HepG2 (cell line): Measurements from ENCODE around the gene RNF14. TPM values are rescaled to one million over a fixed set of nuclear protein-coding genes. Genes with fewer than 3 reads are reported as not detected.

Source experiments
- ARNTL ChIP-seq: sonication (generic); formaldehyde crosslinking; IDR thresholded peaks from 2 replicates; pipeline ENCODE4 v1.4.0; 2020; ENCODE audit warnings: mild to moderate bottlenecking, missing genetic modification reagents
- ESRRA ChIP-seq: sonication (generic); formaldehyde crosslinking; IDR thresholded peaks from 2 replicates; pipeline ENCODE4 v1.5.1; 2020; ENCODE audit warnings: mild to moderate bottlenecking, low read depth, missing genetic modification reagents
- FIP1L1 ChIP-seq: fragments of 200-400 bp; formaldehyde crosslinking; IDR thresholded peaks from 2 replicates; pipeline ENCODE4 v1.6.1; 2018; ENCODE audit warnings: low read depth, mild to moderate bottlenecking, low read length, moderate library complexity, borderline replicate concordance; ENCODE audit not compliant: insufficient read depth
- FOXA3 ChIP-seq: IDR thresholded peaks from 2 replicates; pipeline ENCODE4 v1.6.1; 2016; ENCODE audit warnings: missing genetic modification reagents, missing compliant biosample characterization
- FOXP4 ChIP-seq: sonication (generic); formaldehyde crosslinking; IDR thresholded peaks from 2 replicates; pipeline ENCODE4 v1.4.0; 2020; ENCODE audit warnings: missing genetic modification reagents
- HCFC1 ChIP-seq: fragments of 150-350 bp; IDR thresholded peaks from 2 replicates; pipeline ENCODE4 v1.6.1; 2014; ENCODE audit warnings: low read depth, low read length
- HINFP ChIP-seq: sonication (generic); formaldehyde crosslinking; IDR thresholded peaks from 2 replicates; pipeline ENCODE4 v1.4.0; 2020; ENCODE audit warnings: low read depth, mild to moderate bottlenecking, missing genetic modification reagents
- ISX ChIP-seq: sonication (generic); formaldehyde crosslinking; conservative IDR thresholded peaks from 2 replicates; pipeline ENCODE4 v1.5.0; 2020; ENCODE audit warnings: missing genetic modification reagents
- NCOR1 ChIP-seq: fragments of 200-600 bp; sonication (generic); IDR thresholded peaks from 2 replicates; pipeline ENCODE4 v1.7.0; 2017; ENCODE audit warnings: antibody characterized with exemption, low read length, borderline replicate concordance
- NR2F6 ChIP-seq, 2 experiments: IDR thresholded peaks; 2 replicates each; pipeline ENCODE4 v1.6.1; 2016; ENCODE audit warnings: antibody characterized with exemption in 1 of 2, mild to moderate bottlenecking in 1 of 2
- PRDM15 ChIP-seq: sonication (generic); formaldehyde crosslinking; IDR thresholded peaks from 2 replicates; pipeline ENCODE4 v1.4.0; 2020; ENCODE audit warnings: missing genetic modification reagents
- SMYD3 ChIP-seq: sonication (generic); formaldehyde crosslinking; IDR thresholded peaks from 2 replicates; pipeline ENCODE4 v1.8.1; 2023; ENCODE audit warnings: mild to moderate bottlenecking, missing genetic modification reagents
- ZFYVE20 ChIP-seq: sonication (generic); formaldehyde crosslinking; IDR thresholded peaks from 2 replicates; pipeline ENCODE4 v1.8.0; 2023; ENCODE audit warnings: low read depth, mild to moderate bottlenecking, moderate library complexity, missing genetic modification reagents, borderline replicate concordance
- ZNF260 ChIP-seq: sonication (generic); formaldehyde crosslinking; IDR thresholded peaks from 2 replicates; pipeline ENCODE4 v1.4.0; 2020; ENCODE audit warnings: missing genetic modification reagents, low read depth, mild to moderate bottlenecking, borderline replicate concordance
- ZNF446 ChIP-seq: sonication (generic); formaldehyde crosslinking; IDR thresholded peaks from 2 replicates; pipeline ENCODE4 v1.5.0; 2020; ENCODE audit warnings: mild to moderate bottlenecking, missing genetic modification reagents
- ZNF512 ChIP-seq: sonication (generic); formaldehyde crosslinking; IDR thresholded peaks from 2 replicates; pipeline ENCODE4 v1.4.0; 2020; ENCODE audit warnings: mild to moderate bottlenecking, missing genetic modification reagents
- ZNF691 ChIP-seq: sonication (generic); formaldehyde crosslinking; IDR thresholded peaks from 2 replicates; pipeline ENCODE4 v1.4.0; 2020; ENCODE audit warnings: missing genetic modification reagents, low read depth, mild to moderate bottlenecking, borderline replicate concordance
- ZSCAN20 ChIP-seq: sonication (generic); formaldehyde crosslinking; IDR thresholded peaks from 2 replicates; pipeline ENCODE4 v1.4.0; 2020; ENCODE audit warnings: missing genetic modification reagents, mild to moderate bottlenecking, borderline replicate concordance
- polyA plus RNA-seq, 8 experiments: library from polyadenylated mRNA; depleted of rRNA in 3 of 8; stranded (reverse) in 7 of 8; unstranded in 1 of 8; fragments of >200 nt; fragmentation: Illumina TruSeq in 4 of 8; extraction: Trizol in 4 of 8; gene quantifications; 2 replicates each; pipeline versions ENCODE4 v1.2.1 to v1.2.3, GENCODE V29; 2011 to 2016; ENCODE audit warnings: low read depth in 4 of 8, missing spikeins in 1 of 8, mixed read lengths in 1 of 8; ENCODE audit not compliant: insufficient read depth in 1 of 8
- total RNA-seq, 5 experiments: library from RNA; depleted of rRNA; stranded (reverse); fragments of >200 nt; fragmentation: Illumina TruSeq; extraction: Trizol; gene quantifications; 2 replicates each; pipeline ENCODE4 v1.2.3, GENCODE V29; 2016; ENCODE audit warnings: low read depth in 1 of 5

Gene RNF14
- total and polyA plus RNA-seq, 2 of the 13 experiments (the other 11 are each of a cell fraction or from before 2014, with no cell fraction given) = 11.3 to 28.1 TPM

- TF ChIP-seq ZNF691 (no peak), ESRRA (CRISPR knock-in tag) (no peak), ISX (CRISPR knock-in tag) (no peak), ZNF512 (CRISPR knock-in tag) (no peak), PRDM15 (CRISPR knock-in tag) (no peak), HCFC1 (no peak), ZNF446 (CRISPR knock-in tag) (no peak), HINFP (CRISPR knock-in tag) (no peak), ZNF260 (no peak), SMYD3 (CRISPR knock-in tag) (no peak), ZSCAN20 (no peak), FIP1L1 (no peak), FOXP4 (CRISPR knock-in tag) (no peak), NCOR1 (no peak), FOXA3 (CRISPR knock-in tag) (no peak; the same call in 1 of the 2 replicates), ARNTL (CRISPR knock-in tag) (no peak), NR2F6 (IDR thresholded peaks at IDR 0.05) (no peak), NR2F6 (CRISPR knock-in tag; IDR thresholded peaks at IDR 0.05) (peak; percentile 20; the same call in 1 of the 2 replicates), ZFYVE20 (CRISPR knock-in tag) (no peak)
These were observed 8.2 kb upstream of the RNF14 start (continued) for GRCh38 chr5:141960449-141961323.
